ENCODE results near the gene BSPH1.

DNA sequence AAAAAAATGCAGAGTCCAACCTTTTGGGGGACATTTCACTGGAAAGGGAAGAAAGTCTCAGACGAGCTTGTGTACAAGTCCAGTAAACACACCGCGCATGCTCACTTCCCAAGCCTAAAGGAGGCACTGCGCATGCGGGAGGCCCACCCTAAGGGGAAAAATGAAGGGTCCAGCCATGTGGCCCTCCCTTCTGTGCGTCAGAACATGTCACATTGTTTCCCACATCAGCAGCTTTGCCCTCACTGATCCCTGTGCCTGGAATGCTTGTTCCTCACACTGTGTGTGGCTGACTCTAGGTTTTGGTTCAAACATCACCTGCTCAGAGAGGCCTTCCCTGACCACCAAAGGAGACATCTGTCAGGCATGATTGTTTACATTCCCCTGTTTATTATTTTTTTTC, 6.8 kb upstream of the BSPH1 start:
- TF ChIP-seq, protein P1, sequence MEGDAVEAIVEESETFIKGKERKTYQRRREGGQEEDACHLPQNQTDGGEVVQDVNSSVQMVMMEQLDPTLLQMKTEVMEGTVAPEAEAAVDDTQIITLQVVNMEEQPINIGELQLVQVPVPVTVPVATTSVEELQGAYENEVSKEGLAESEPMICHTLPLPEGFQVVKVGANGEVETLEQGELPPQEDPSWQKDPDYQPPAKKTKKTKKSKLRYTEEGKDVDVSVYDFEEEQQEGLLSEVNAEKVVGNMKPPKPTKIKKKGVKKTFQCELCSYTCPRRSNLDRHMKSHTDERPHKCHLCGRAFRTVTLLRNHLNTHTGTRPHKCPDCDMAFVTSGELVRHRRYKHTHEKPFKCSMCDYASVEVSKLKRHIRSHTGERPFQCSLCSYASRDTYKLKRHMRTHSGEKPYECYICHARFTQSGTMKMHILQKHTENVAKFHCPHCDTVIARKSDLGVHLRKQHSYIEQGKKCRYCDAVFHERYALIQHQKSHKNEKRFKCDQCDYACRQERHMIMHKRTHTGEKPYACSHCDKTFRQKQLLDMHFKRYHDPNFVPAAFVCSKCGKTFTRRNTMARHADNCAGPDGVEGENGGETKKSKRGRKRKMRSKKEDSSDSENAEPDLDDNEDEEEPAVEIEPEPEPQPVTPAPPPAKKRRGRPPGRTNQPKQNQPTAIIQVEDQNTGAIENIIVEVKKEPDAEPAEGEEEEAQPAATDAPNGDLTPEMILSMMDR (IDR thresholded peaks at IDR 0.05; ENCODE audit: low read length): no peak
- no peak for TF ChIP-seq EZH2 (IDR thresholded peaks at IDR 0.05; ENCODE audit: borderline replicate concordance, low read length)
